GM12878 (cell line): Measurements from ENCODE around the gene KCNN1. TPM values are rescaled to one million over a fixed set of nuclear protein-coding genes. Genes with fewer than 3 reads are reported as not detected.
"Not testable (repeated sequence)": the region's sequence is repeated elsewhere in the genome, so short reads cannot be mapped to it uniquely, and the experiment has no call there.

Experiments used
- ATAC-seq: fragments of 200-7000 bp; cut with Tn5 transposase; 3 replicates; pipeline ENCODE4 v1.9.1; 2020; ENCODE audit warnings: mild to moderate bottlenecking, moderate library complexity
- BruUV-seq: library from RNA; stranded (reverse); fragments of 400-500 nt; replicated peaks from 2 replicates; lab custom pipeline; 2021; lab: Mats Ljungman, UMichigan
- CTCF ChIA-PET: fragments of 300-600 bp; sonication (Branson Sonifier 250); formaldehyde crosslinking; extraction: SDS; loops from one replicate; lab custom pipeline; 2021; ENCODE audit warnings: inconsistent platforms; lab: Yijun Ruan, JAX
- POLR2A ChIA-PET: fragments of 350-600 bp; formaldehyde crosslinking; extraction: SDS; loops from one replicate; lab custom pipeline; 2021; ENCODE audit warnings: inconsistent platforms; lab: Charles Lee
- RAD21 ChIA-PET: fragments of 300-600 bp; sonication (Branson Sonifier 250); formaldehyde crosslinking; loops from one replicate; lab custom pipeline; 2023; ENCODE audit warnings: antibody characterized with exemption; ENCODE audit not compliant: unreplicated experiment; lab: Charles Lee
- SMC1A ChIA-PET: fragments of 300-600 bp; sonication (Branson Sonifier 250); formaldehyde crosslinking; loops from one replicate; lab custom pipeline; 2023; ENCODE audit not compliant: unreplicated experiment, uncharacterized antibody; lab: Charles Lee
- DNase-seq: peaks from one replicate; pipeline ENCODE4 v3.0.0-alpha.2; 2011; ENCODE audit warnings: low read depth, low spot score
- FAIRE-seq: peaks from 3 replicates; lab custom pipeline; 2011; peaks lifted over from hg19 to GRCh38; lab: Jason Lieb, UNC
- H2AFZ ChIP-seq: 2 replicates; pipeline ENCODE4 v1.6.0; 2011; ENCODE audit warnings: low read depth, low read length, control low read depth; ENCODE audit not compliant: control insufficient read depth
- H3K27ac ChIP-seq: 2 replicates; pipeline ENCODE4 v1.5.1; 2011; ENCODE audit warnings: control low read depth; ENCODE audit not compliant: control insufficient read depth, insufficient read depth
- H3K27me3 ChIP-seq, 2 experiments: replicated peaks in 1 of 2; 2 replicates each; pipeline versions ENCODE4 v1.6.0 to v1.6.1; 2011; ENCODE audit warnings: low read length in 1 of 2; ENCODE audit not compliant: control insufficient read depth in 2 of 2, insufficient read depth in 2 of 2
- H3K36me3 ChIP-seq, 2 experiments: 2 replicates each; pipeline ENCODE4 v1.5.1; 2011; ENCODE audit warnings: low read length in 1 of 2; ENCODE audit not compliant: control insufficient read depth in 2 of 2, insufficient read depth in 2 of 2
- H3K4me1 ChIP-seq: 2 replicates; pipeline ENCODE4 v1.6.1; 2011; ENCODE audit warnings: mild to moderate bottlenecking, low read length, moderate library complexity, mixed read lengths; ENCODE audit not compliant: control insufficient read depth, insufficient read depth
- H3K4me2 ChIP-seq: 2 replicates; pipeline ENCODE4 v1.6.0; 2011; ENCODE audit warnings: control low read depth; ENCODE audit not compliant: control insufficient read depth, insufficient read depth
- H3K4me3 ChIP-seq: fragments of 200-600 bp; sonication (generic); 2 replicates; pipeline ENCODE4 v1.5.1; 2016
- H3K79me2 ChIP-seq: 2 replicates; pipeline ENCODE4 v1.6.0; 2011; ENCODE audit warnings: low read length; ENCODE audit not compliant: control insufficient read depth, insufficient read depth
- H3K9ac ChIP-seq: 2 replicates; pipeline ENCODE4 v1.8.0; 2011; ENCODE audit warnings: low read length, control low read depth, mixed read lengths; ENCODE audit not compliant: control insufficient read depth, insufficient read depth
- H3K9me3 ChIP-seq: replicated peaks from 3 replicates; pipeline ENCODE4 v1.5.1; 2011; ENCODE audit warnings: mild to moderate bottlenecking, low read length; ENCODE audit not compliant: control insufficient read depth, insufficient read depth
- H4K20me1 ChIP-seq: 2 replicates; pipeline ENCODE4 v1.6.0; 2011; ENCODE audit not compliant: control insufficient read depth, insufficient read depth
- EGR1 ChIP-seq, 2 experiments: IDR thresholded peaks; 1 replicate in 1 of 2; 2 replicates in 1 of 2; pipeline ENCODE4 v1.6.1; 2011 to 2012; ENCODE audit warnings: low read depth in 2 of 2, low read length in 2 of 2, borderline replicate concordance in 1 of 2, mild to moderate bottlenecking in 1 of 2, moderate library complexity in 1 of 2
- MTA2 ChIP-seq: fragments of 450-650 bp; IDR thresholded peaks from 2 replicates; pipeline ENCODE4 v1.6.1; 2016; ENCODE audit warnings: low read depth, mild to moderate bottlenecking, moderate library complexity
- PAX8 ChIP-seq: fragments of 450-650 bp; IDR thresholded peaks from 2 replicates; pipeline ENCODE4 v1.6.1; 2017; ENCODE audit warnings: mild to moderate bottlenecking, moderate library complexity
- PBX3 ChIP-seq: IDR thresholded peaks from 2 replicates; pipeline ENCODE4 v1.6.1; 2011; ENCODE audit warnings: mild to moderate bottlenecking, low read depth, low read length, moderate library complexity; ENCODE audit not compliant: insufficient replicate concordance
- PML ChIP-seq: IDR thresholded peaks from 2 replicates; pipeline ENCODE4 v1.6.1; 2012; ENCODE audit warnings: low read length, inconsistent platforms
- POLR2AphosphoS2 ChIP-seq: IDR thresholded peaks from 2 replicates; pipeline ENCODE4 v1.6.1; 2011; ENCODE audit warnings: low read depth, mild to moderate bottlenecking, low read length, improper control_type of control experiment, moderate library complexity
- RELB ChIP-seq: fragments of 450-650 bp; IDR thresholded peaks from 2 replicates; pipeline ENCODE4 v1.6.1; 2017; ENCODE audit warnings: low read depth, mild to moderate bottlenecking, moderate library complexity
- SMAD1 ChIP-seq: fragments of 450-650 bp; IDR thresholded peaks from 2 replicates; pipeline ENCODE4 v1.6.1; 2018; ENCODE audit warnings: mild to moderate bottlenecking, low read depth; ENCODE audit not compliant: partially characterized antibody
- SUZ12 ChIP-seq: fragments of 200-600 bp; sonication (generic); IDR thresholded peaks from one replicate; pipeline ENCODE4 v1.6.1; 2018; ENCODE audit warnings: antibody characterized with exemption, mild to moderate bottlenecking; ENCODE audit not compliant: unreplicated experiment
- ZNF687 ChIP-seq: fragments of 450-650 bp; IDR thresholded peaks from 2 replicates; pipeline ENCODE4 v1.6.1; 2017; ENCODE audit warnings: mild to moderate bottlenecking, moderate library complexity
- WGBS: methylation state at CpG from one replicate; pipeline ENCODE4 v1.1.6; 2016; ENCODE audit warnings: low lambda C conversion rate; ENCODE audit not compliant: insufficient replicate concordance, insufficient coverage; ENCODE audit errors: missing lambda C conversion rate; 5-methylcytosine and 5-hydroxymethylcytosine counted together
- in situ Hi-C: fragments of 300-500 bp; cut with MboI; formaldehyde crosslinking; loops from 9 replicates; pipeline ENCODE4 v1.14.3; 2018; ENCODE audit warnings: mixed read lengths
- intact Hi-C: fragments of 100-400 bp; cut with micrococcal nuclease; formaldehyde crosslinking; loops from one replicate; pipeline ENCODE4 v1.14.2; 2022; ENCODE audit not compliant: unreplicated experiment
- polyA plus RNA-seq, 11 experiments: library from polyadenylated mRNA; depleted of rRNA in 4 of 11; unstranded in 6 of 11; stranded (reverse) in 5 of 11; fragments of >200 nt; fragmentation: Nextera tagmentation in 4 of 11; fragmentation: Illumina TruSeq in 1 of 11; extraction: Ambion mirVana in 4 of 11; extraction: Trizol in 1 of 11; gene quantifications; 1 replicate in 1 of 11; 2 replicates in 10 of 11; pipeline versions ENCODE4 v1.2.1 to v1.2.3, GENCODE V29; 2011 to 2016; ENCODE audit warnings: inconsistent platforms in 2 of 11, missing spikeins in 2 of 11, low read depth in 1 of 11
- total RNA-seq, 4 experiments: library from RNA; depleted of rRNA in 3 of 4; stranded (reverse); fragments of >200 nt in 3 of 4; fragmentation: Illumina TruSeq in 1 of 4; extraction: Trizol in 1 of 4; gene quantifications; 2 replicates each; pipeline versions ENCODE4 v1.2.1 to v1.2.3, GENCODE V29; 2013 to 2021

The KCNN1 gene
- total and polyA plus RNA-seq, 10 of the 15 experiments (the other 5 are each of a cell fraction or from before 2014, with no cell fraction given), result 0.02 to 0.95 (median 0.16) TPM; not detected in 1

GRCh38 chr19:18032102-18032501, 65.2 kb downstream of the KCNN1 start:
- H3K9me3 ChIP-seq, H3K27me3 ChIP-seq, H3K4me1 ChIP-seq, H3K27ac ChIP-seq, POLR2A ChIA-PET, FAIRE-seq, in situ Hi-C loops, ATAC-seq, H3K79me2 ChIP-seq, RAD21 ChIA-PET, DNase-seq, H2AFZ ChIP-seq, H3K4me2 ChIP-seq, H3K4me3 ChIP-seq, BruUV-seq, SMC1A ChIA-PET, H3K9ac ChIP-seq, intact Hi-C loops, H4K20me1 ChIP-seq, H3K36me3 ChIP-seq: not testable (repeated sequence)
- WGBS, result 100% methylated on average over 2 of the region's 2 CpGs
- CTCF ChIA-PET, result interaction anchor here (1.6 kb wide), 1 partner anchor 31 kb away, joined by 4 read pairs; no protein-coding TSS in a partner anchor

GRCh38 chr19:18041054-18041453, 74.1 kb downstream of the KCNN1 start:
- Histone ChIP-seq H3K4me3 (no peak overlapping the region), H3K27me3 (peaks cover 0 to 3% of the 10 kb centered on the region in 2 experiments; a peak in 2 of 4 replicates), H3K27ac (no peak overlapping the region), H3K9ac (no peak overlapping the region), H3K79me2 (no peaks in the 10 kb centered on the region), H3K36me3 (no peaks in the 10 kb centered on the region), H3K9me3 (peaks cover 7% of the 10 kb centered on the region), H2AFZ (no peak overlapping the region), H3K4me1 (peaks cover 15% of the 10 kb centered on the region), H3K4me2 (no peak overlapping the region), H4K20me1 (no peaks in the 10 kb centered on the region)
- ChIA-PET POLR2A (interaction anchor here (0.5 to 1.6 kb wide), 2 partner anchors 18 to 287 kb away, joined by 4 to 5 read pairs; no protein-coding TSS in a partner anchor), RAD21 (no interaction called here), SMC1A (no interaction called here), CTCF (no interaction called here)
- ATAC-seq (no peak), FAIRE-seq (peak; percentile 31), DNase-seq (no peak)
- in situ Hi-C loops (no loop called here), intact Hi-C loops (no loop called here)
- no TSS peak for BruUV-seq
- WGBS, result 54% methylated on average over 2 of the region's 2 CpGs
- TF ChIP-seq SUZ12, result no peak
- no peak for TF ChIP-seq MTA2
- no peak for TF ChIP-seq PAX8
- TF ChIP-seq RELB, result no peak
- TF ChIP-seq SMAD1, result no peak
- no peak for TF ChIP-seq PML
- no peak for TF ChIP-seq PBX3
- TF ChIP-seq EGR1 (IDR thresholded peaks at IDR 0.05; ENCODE audit: borderline replicate concordance in 1 of 2, low read depth in 2 of 2, low read length in 2 of 2), result no peak
- no peak for TF ChIP-seq POLR2AphosphoS2
- no peak for TF ChIP-seq ZNF687
